H54 (cell line): ENCODE measurements around the gene PRKG1.

Source experiments
- DNase-seq: peaks from one replicate; pipeline ENCODE4 v3.0.0; 2011; ENCODE audit warnings: low spot score, mixed read lengths; ENCODE audit not compliant: insufficient read length
- FAIRE-seq: peaks from 3 replicates; lab custom pipeline; 2011; peaks lifted over from hg19 to GRCh38; lab: Jason Lieb, UNC
- POLR2A ChIP-seq: IDR thresholded peaks from 2 replicates; pipeline ENCODE4 v1.6.1; 2011; ENCODE audit warnings: low read depth, mild to moderate bottlenecking, low read length

PRKG1 gene

GRCh38 chr10:52083422-52083821 is 1009.1 kb downstream of the PRKG1 start:
- no peak for FAIRE-seq
- no peak for TF ChIP-seq POLR2A
- DNase-seq: no peak

- no peak for FAIRE-seq
- no peak for DNase-seq
- no peak for TF ChIP-seq POLR2A
Measured at GRCh38 chr10:52092390-52092789, 1018.1 kb downstream of the PRKG1 start.

- TF ChIP-seq POLR2A: no peak
- DNase-seq (no peak), FAIRE-seq (no peak)
Measured at GRCh38 chr10:52098130-52098529, 1023.8 kb downstream of the PRKG1 start.

GRCh38 chr10:52099026-52099600 is 1024.8 kb downstream of the PRKG1 start:
- DNase-seq (no peak), FAIRE-seq (no peak)
- no peak for TF ChIP-seq POLR2A

- TF ChIP-seq POLR2A: no peak
- DNase-seq (no peak), FAIRE-seq (no peak)
Measured at GRCh38 chr10:52100011-52100547, 1025.8 kb downstream of the PRKG1 start.

GRCh38 chr10:52105301-52105700 is 1031.0 kb downstream of the PRKG1 start:
- no peak for FAIRE-seq
- DNase-seq: no peak
- TF ChIP-seq POLR2A: no peak

- DNase-seq (no peak), FAIRE-seq (no peak)
- TF ChIP-seq POLR2A: no peak
Measured at GRCh38 chr10:52106011-52106410, 1031.7 kb downstream of the PRKG1 start.

GRCh38 chr10:52106899-52107298 is 1032.6 kb downstream of the PRKG1 start:
- FAIRE-seq (no peak), DNase-seq (no peak)
- no peak for TF ChIP-seq POLR2A

GRCh38 chr10:52108236-52108635 is 1033.9 kb downstream of the PRKG1 start:
- no peak for FAIRE-seq

GRCh38 chr10:52110576-52110975 is 1036.3 kb downstream of the PRKG1 start:
- FAIRE-seq: no peak
- DNase-seq: no peak

More at GRCh38 chr10:52108236-52108635, 1033.9 kb downstream of the PRKG1 start:
- DNase-seq: no peak
- TF ChIP-seq POLR2A: no peak

GRCh38 chr10:52111101-52111891 is 1037.0 kb downstream of the PRKG1 start:
- TF ChIP-seq POLR2A: no peak
- FAIRE-seq (no peak), DNase-seq (no peak)

More at GRCh38 chr10:52110576-52110975, 1036.3 kb downstream of the PRKG1 start:
- no peak for TF ChIP-seq POLR2A

GRCh38 chr10:52115823-52116222 is 1041.5 kb downstream of the PRKG1 start:
- no peak for TF ChIP-seq POLR2A
- DNase-seq (no peak), FAIRE-seq (no peak)

GRCh38 chr10:52119507-52119906 is 1045.2 kb downstream of the PRKG1 start:
- no peak for DNase-seq
- FAIRE-seq: no peak
- TF ChIP-seq POLR2A: no peak

- no peak for FAIRE-seq
- TF ChIP-seq POLR2A: no peak
Measured at GRCh38 chr10:52121688-52122087, 1047.4 kb downstream of the PRKG1 start.

GRCh38 chr10:52128056-52128683 is 1053.9 kb downstream of the PRKG1 start:
- TF ChIP-seq POLR2A: no peak
- DNase-seq (no peak), FAIRE-seq (no peak)

More at GRCh38 chr10:52121688-52122087, 1047.4 kb downstream of the PRKG1 start:
- no peak for DNase-seq
